GM19025 (cell line): ENCODE data around the gene MPRIP.

Source experiments
- ATAC-seq: cut with Tn5 transposase; IDR thresholded peaks from one replicate; pipeline ENCODE4 v1.9.1; 2021; ENCODE audit warnings: mild to moderate bottlenecking, low read depth, moderate library complexity; ENCODE audit not compliant: unreplicated experiment

The MPRIP gene

DNA sequence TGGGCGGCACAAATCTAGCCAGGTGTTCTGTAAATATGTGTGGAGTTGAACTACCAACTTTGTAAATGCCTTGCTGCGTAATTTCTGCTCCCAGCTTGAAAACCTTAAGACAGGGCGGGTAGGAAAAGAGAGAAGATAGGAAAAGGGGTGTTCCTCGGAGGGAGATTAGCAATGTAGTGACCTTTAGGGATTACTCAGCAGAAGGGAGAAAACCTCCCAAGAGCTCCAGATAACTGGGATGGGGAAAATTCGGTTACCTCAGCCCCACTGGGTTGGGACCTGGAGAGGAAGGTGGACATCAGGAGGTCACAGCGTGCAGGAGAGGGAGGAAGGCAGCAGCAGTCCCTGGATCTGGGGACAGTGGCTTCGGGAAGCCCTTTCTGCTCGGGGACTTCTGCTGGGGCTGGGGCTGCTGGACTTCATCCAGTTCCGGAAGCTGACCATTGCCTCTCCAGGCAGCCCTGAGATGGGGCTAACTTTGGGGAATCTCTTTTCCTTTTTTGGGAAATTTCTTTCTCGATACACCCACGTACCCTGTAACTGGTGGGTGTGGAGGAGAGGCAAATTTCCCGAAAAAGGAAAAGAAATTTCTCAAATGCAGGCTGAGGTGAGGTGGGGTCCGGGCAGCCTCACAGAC lies 39.2 kb downstream of the MPRIP start:
- no peak for ATAC-seq

DNA sequence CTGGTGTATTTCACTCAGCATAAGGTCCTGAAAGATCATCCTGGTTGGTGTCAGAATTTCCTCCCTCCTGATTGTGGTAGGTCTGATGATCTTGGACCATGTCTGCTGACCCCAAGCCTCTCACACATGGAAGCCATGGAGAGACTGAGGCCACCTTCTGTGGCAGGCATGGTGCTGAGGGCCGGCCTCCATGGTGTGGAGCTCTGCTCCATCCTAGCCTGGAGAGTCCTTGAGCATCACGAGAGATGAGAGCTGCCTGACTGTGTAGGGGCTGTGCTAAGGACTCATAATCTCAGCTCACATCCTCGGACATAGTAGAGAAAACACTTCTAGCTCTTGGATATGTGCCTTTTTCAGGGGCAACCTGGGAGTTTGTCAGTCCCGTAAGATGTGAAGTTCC lies 40.6 kb downstream of the MPRIP start:
- no peak for ATAC-seq

DNA sequence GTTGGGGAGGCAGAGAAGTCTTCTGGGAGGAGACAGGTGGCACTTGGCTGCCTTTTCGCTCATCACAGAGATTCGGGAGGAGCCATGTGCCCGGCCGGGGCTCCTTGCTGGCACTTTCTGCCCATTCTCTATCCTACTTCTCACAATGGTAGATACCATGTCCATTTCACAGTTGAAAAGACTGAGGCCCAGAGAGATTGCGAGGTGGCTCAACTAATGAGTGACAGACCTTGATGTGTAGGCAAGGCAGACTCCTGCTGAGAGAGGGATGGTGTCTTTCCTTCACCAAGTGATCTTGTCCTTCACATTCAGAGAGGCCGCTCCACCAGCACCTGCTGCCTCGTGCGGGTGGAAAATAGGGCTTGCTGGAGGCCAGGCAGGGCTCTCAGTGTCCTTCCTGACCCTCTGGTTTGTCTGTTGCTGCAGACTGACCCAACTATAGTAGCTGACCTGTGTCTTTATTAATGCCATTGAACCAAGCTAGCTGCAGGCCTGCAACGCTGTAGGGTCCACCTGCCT lies 42.1 kb downstream of the MPRIP start:
- no peak for ATAC-seq

DNA sequence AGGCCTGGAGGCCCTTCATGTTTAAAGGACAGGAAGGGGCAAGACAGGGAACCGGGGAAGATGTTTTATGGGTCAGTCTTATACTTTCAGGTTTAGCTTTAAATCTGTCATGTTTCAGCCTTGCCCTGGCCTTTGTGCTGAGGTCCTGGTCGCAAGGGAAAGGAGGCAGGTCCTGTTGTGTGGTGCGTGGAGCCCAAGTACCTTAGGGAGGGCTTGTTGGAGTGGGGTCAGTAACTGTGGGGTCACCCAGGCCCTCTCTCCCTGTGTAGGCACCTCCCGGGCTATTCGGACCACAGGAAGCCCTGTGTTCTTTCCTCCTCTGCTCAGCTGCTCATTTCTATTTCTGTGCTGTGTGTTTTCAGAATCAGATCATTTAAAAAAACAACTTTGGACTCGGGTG lies 42.7 kb downstream of the MPRIP start:
- ATAC-seq: no peak

DNA sequence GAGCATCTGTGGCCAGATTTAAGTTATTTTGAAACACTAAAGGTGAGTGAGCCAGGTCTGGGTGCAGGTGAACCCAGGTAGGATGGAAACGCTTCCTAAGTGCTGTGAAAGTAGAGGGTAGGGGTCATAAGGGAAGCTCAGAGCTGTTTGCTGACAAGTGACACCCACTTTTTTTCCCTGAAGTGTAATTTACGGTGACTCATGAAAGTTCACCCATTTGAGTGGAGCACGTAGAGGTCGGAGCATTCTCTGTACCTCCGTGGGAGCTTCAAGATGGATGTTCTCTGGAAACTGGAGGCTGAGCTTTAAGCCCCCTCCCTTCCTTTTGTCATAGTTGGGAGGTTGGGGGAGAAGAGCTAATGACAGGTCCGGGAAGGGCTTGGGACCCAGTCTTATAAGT lies 44.3 kb downstream of the MPRIP start:
- no peak for ATAC-seq

DNA sequence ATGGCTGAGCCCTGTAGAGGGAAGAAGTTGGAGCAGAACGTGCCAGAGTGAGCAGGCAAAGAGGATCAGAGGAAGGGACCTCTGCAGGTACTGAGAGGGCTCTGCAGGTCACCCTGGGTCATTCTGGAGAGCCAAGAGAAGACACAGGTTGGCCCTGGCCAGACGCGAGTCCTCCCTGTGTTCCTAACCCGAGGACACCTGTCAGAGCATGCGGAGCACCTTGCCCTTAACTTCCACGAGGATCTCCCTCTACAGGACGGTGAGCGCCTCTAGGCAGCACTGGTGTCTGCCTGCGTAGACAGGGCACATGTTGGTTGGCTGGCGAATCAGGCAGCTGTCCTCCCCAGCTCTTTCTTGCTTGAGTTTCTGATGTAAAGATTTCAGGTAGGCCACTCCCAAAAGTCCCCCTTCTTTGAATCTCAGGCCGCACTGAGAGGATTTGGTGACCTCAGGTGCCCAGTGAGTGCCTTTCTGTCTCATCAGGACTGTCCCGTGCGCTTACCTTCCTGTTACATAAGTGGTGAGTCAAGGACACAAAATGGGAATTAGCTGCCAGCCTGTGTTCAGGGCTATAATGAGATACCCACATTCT lies 45.3 kb downstream of the MPRIP start:
- no peak for ATAC-seq

DNA sequence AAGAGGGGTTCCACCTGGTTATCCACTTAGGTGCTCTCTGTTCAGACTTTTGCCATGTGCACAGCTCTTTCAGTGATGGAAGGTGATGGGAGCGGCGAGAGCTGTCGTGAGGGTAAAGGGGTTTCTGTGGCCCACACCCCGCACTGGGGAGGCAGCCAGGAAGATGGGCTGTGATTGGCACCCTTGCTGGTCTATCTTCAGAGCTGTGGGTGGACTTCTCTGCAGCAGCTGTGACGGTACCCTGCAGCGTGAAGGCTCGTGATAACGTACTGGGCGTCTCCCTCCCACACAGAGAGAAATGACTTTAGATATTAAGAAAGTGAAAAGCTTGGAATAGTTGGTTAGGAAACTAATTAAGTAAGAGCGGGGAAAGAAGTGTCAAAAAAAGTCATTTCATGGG lies 45.8 kb downstream of the MPRIP start:
- no peak for ATAC-seq

DNA sequence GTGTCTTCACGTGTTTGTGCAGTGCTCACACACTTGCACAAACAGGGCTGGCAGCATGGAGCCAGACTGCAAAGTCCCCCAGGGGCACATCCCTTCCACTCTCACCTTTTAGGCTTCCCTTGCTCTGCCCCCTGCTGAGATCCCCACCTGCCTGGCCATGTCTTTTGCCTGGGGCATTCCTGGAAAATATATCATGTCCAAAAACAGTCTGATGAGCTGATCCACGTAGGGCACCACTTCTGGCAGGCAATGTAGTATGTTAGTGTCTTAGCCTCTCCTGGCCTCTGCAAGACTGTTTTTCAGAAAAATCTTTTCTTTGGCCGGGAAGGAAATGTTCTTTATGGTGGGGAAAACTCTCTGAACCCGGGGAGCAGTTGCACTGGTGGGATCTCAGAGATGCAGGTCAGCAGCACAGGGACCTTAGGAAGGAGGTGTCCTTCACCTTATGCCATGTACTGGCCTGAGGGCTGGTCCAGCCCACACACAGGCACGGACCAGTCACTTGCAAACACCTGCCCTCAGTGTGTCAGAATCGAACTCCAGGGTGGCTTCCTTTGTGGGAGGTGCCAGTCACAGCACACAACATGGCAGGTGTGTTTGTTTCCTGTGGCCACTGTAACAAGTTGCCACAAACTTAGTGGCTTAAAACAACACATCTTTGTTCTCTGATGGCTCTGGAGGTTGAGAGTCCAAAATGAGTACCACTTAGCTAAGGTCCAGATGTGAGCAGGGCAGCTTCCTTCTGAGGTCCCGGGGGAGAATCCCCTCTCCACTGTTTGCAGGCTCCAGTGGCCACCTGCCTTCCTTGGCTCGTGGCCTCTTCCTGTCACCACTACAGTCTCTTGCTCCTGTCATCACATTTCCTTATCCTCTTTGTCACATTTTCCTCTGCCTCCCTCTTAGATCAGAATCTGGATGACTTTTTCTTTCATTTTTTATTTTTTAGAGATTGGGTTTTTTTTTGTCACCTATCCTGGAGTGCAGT lies 46.6 kb downstream of the MPRIP start:
- ATAC-seq: no peak

DNA sequence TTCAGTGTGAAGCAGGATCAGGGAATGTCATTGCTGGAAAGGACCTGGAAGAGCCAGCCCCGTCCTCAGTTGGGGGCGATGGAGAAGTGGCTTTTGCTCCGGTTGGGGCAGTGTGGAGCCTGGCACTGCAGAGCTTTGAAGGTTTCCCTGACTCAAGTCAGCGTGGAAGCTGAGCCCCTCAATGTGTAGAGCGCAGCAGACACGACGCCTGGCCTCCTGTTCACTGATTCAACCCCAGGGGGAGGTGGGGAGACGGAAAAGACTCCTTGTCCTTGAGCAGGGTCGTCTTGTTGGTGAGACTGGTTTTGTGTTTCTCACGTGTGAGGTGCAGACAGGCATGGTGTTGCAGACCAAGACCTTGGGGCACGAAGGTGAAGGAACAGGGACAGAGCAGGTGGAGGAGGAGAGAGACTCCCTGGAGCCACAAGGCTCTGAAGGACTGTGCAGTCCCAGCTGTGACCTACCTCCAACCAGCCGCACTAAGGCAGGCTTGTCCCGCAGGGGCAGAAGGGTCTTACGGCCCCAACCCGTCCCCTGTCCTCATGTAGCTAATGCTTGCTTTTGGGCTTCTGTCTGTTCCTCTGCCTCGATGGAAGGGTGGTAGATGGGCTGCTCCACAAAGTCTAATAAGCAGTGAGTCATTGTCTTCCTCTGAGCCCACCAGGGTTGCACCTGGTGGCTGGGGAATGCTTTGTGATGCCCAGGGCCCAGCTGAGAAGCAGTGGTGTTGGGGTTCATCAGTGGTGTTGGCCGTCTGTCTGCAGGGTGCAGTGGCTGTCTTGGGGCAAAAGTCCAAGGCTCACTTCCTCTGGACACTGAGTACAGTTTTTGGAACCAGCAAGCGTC lies 47.8 kb downstream of the MPRIP start:
- no peak for ATAC-seq

DNA sequence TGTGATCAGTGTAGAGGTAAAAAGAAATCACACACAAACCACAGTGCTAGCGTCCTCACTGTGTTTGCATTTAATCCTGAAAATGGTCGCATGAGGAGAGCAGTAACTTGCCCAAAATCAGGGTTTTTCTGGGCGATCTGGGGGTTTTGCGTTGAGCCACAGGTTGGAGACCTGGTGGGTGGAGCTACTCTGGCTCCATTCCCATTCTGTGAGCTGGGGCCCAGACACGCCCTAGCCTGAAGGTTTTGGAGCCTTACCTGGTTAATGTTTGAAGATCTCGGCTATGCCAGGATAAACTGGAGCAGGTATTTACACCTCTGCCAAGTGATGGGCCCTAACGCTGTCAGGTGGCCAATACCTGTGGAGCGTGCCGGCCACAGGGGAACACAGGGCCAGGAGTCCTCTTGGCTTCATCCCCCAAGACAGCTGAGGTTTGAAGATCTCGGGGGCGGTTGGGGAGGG lies 48.4 kb downstream of the MPRIP start:
- ATAC-seq: no peak

DNA sequence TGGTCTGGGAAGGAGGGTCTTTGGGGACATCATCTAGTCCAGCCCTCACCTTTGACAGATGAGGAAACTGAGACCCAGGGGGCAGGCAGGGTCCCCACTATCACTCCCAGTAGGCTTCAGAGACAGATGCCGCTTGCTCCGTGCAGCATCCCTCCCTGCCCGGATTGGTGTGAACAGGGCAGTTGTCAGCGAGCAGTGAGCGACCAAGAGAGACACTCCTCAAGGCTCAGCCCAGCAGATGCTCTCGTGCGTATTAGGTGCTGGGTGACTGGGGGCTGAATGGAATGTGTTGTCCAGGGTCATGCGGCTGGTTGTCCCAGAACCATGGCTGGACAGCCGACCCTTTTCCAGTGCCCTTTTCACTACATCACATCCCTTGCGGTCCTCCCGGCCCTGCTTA lies 49.0 kb downstream of the MPRIP start:
- no peak for ATAC-seq

DNA sequence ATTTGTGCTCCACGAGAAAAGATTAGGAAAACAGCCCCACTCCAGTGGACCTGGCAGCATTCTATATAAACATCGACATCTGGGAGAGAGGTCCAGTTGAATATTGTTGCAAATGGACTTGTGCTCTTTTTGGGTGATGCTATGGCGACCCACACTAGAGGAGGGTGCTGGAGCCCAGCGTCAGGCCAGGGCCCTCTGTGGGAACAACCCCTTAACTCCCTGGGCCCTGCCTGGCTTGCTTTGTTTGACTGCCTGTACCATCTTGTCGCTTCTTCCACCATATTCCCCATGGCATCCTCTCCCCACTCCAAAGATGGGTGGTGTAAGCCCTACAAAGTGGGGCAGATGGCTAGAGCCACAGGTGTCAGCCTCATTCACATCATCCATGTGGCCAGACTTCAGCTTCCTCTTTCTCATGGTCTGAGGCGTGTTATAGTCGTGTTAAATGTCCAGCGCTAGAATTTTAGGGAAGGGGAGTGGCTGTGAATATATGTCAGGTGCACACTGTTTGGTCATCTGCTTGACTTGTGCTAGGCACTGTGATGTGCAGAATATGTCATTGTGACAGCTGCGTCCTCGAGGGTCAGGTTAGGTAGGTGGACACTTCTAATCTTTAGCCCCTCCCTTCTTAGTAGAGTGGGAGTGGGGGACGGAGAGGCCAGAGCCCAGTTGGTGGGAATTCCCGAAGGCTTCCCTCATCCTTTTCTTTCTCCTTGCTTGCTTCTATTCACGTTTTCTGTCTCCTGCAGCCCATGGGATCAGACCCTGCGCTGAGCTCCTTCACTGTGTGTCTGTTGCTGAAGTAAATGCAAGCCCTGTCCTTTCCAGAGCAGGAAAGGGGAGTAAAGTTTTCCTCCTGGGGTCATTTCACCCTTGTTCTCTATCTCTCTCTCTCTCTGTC lies 49.8 kb downstream of the MPRIP start:
- no peak for ATAC-seq

DNA sequence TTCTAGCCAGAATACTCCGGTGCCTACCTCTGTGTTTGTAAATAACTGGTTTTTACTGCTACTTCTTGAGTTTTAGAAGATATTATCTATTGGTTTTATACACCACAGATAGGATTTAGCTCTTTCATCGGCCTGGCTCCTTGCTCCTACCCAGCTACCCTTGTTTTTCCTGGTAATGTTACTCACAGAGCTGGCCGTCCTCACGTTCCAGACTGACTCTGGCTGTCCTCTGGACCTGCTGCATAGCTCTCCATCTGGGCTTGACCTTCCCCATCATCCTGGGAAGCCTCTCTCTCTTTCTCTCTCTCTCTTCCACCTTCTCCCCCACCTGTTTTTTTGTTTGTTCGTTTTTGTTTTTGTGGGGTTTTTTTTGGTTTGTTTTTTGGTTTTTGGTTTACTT lies 51.5 kb downstream of the MPRIP start:
- ATAC-seq: no peak

DNA sequence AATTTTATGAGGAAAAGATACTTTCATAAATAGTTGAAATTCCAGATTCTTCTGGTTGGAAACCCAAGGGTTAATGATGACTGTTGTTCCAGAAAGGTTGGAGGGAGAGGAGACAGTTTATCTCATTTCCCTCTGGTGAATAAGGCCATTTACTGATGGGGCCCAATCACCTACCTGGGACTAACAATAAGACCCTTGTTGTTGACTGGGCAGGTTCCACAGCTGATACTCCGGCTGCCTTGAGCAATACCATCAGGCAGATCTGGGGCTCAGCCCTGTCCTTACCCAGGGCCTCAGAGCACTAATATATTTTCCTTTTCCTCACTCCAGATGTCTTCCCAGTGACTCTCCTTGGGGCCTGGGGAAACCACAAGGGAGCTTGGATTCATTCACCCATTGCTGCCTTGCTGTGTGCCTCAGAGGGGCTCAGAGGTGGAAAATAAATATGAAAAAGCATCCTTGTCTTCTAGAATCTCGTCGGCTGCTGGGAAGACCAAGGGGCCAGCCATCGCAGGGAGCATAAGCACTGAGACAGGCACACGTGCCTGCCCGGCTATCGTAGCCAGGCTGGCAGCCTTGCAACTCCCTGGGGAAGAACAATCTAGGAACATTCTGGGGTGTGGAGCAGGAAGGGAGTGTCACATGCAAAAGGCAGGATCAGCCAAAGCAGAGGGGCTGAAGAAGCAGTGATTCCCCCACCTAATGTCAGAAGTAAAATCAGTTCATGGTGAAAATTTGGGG lies 54.4 kb downstream of the MPRIP start:
- ATAC-seq: no peak

DNA sequence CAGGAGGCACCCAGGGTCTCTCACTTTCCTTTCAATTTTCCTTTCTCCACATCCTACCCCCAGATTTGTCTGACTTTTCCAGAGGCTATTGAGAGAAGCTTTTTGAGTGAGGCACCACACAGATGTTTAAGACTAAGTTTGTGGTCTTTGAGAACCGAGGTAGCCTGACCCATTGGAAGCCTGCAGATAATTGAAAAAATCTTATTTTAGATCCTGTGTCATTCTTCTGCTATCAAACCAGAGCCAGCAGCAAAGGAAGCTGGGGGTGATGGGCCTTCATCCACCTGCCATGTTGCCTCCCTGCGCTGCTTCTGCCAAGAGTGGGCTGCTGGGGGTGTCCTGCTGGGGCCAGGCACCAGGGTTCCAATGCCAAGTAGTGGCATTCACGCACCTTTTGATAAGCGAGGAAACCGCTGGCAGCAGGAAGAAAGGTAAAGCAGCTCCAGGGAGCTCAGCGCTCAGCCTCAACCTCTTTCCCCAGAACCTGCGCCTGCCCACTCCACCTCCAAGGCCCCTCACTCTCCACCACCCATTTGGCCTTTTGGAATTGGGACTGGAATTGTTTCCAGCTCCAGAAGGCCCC lies 55.6 kb downstream of the MPRIP start:
- no peak for ATAC-seq

DNA sequence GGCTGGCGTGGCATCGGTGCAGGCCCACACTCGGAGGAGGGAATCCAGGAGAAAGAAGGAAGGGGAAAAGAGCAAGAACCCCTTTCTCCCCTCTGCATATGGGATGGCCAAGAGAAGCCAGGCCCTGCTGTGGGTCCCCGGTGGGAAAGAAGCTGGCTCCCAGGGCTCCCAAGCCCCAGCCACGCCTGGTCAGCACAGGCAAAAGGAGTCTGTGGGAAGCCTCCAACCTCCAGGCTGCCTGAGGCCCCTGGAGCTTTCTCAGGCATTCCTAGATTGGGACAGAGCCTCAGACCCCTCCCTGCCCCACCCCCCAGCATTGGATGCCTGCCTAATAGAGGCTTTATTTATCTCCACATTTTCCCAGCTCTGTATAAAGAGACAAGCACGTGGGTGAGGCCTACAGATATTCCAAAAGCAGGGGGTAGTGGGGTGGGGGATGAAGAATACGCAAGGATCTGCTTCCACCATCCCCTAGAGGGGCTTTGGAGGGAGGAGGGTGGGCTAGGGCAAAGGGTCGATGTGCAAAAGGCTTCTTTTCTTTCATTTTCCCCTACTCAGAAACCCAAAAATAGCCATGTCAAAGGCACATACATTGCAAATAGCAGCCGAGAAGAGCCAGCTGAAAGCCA lies 56.4 kb downstream of the MPRIP start:
- no peak for ATAC-seq

DNA sequence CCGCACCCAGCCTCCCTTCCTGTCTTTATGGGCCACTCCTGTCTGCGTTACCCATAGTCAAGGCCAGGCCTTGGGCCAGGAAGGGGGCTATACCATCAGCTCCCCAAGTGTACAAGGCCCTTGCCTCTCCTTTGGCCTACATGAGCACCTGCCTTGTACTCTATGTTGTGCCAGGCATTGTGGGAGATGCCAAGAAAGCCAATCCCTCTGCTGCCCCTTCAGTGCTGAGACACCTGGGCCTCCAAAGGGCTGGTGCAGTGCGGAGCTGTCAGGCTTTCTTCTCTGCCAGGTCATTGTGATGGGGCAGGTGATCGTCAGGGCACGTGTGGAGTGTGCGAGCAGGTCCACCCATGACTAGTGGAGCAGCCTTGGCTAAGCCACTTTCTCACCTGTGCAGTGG lies 59.9 kb downstream of the MPRIP start:
- ATAC-seq: no peak

DNA sequence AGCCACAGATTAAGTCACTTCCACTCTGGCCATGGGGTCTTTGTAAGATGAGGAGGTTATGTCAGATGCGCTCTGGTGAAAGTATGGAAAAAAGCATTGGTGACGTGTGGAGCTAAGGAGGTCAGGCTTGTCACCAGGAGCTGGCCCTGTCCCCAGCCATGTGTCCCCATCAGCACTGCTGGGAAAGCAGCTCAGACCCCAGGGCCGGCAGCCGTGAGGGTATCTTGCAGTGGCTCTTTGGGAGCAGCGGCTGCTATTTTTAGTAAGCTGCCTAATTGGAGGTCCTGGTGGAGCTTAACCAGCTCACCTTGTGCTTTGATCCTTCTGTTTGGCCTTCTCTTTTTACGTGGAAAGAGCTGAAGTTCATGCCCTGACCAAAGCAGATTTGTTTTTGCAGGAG lies 60.9 kb downstream of the MPRIP start:
- ATAC-seq: no peak
